Amygdala (tissue), 56 donors: Measurements from ENCODE around the gene WNT7A.

Experiments used
- DNase-seq, 56 donors: peaks; one replicate each; lab custom pipeline; 2025; lab: John Stamatoyannopoulos, UW

WNT7A gene

DNA sequence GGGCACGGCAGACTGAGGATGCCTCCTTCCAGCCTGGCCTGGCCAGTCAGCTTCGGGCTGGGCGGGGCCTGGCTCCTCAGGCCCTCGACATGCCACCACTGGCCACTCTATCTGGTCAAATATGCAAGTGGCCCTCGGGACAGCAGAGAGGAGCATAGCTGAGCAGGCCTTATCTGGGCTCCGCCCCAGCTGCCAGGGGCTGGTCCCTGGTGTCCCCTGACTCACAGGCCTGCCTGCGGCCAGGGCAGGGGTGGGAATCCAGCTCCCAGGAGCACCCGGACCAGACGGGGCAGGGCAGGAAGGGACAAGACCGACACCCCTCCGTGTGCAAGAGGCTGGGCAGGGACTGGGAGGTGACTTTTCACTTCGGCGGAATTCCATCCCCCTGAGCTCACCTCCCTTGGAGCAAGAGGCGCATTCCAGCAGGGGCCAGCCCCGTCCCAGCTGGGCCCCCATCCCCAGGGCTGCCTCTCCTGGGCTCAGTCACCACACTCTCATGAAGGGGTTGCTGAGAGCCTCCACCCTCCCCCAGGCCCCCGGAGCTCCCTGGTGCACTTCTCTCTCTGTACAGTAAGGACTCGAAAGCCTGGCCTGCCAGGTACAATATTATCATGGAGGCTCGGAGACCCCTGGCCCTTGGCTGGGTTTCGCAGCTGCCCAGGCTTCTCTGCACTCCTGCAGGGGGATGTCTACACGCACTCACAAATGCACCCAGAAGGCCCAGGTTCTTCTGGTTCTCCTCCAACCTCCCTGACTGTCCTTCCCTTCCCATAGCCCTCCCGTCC is 29.5 kb downstream of the WNT7A start:
- DNase-seq: no peak

DNA sequence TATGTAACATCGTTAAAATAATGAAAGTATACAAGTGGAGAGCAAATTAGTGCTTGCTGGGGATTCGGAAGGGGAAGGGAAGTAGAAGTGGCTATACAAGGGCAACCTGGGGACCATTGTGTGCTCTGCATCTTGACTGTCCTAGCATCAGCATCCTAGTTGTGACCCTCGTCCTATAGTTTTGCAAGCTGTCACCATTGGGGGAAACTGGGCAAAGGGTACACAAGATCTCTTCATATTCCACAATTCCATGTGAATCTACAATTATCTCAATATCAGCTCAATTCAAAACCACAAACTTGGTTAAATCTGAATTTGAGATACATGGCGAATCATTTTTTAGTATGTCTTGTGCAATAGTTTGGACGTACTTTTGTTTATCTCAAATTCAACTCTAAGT is 30.9 kb downstream of the WNT7A start:
- DNase-seq: no peak

DNA sequence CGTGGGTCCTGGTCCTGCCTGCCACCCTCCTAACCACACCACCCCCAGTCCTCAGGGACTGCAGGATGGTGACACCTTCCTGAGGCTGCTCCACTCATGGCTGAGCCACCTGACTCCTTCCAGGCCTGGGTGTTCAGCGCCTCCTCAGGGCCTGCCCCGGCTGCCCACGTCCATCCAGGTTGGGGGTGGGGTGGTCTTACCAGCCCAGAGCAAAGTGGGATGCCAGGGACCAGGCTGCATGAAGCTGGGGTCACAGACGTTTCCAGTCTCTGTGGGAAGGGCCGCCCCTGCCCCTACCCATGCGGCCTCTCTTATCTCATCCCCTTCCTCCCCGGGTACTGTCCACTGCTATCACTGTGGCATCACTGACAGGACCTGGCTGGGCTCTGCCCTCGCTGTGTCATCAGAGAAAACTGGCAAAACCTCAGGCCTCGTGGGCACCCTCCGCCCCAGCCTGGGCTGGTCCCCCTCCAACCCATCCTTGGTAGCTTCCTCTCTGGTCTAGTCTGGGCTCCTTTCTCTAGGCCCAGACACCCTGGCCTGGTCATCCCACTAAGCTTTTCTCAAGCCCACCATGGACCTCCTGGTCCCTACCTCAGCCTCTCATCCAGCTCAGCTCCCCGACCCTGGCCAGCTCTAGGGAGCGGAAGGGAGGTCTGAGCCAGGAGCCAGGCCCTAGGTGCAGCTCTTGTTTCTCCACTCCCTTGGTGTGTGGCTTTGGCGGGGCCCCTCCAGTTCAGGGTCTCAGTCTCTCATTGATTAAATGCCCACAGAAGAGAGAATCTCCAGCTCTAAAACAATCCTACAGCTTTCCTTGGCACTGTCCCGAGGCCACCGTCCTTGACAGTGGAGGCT is 32.9 kb downstream of the WNT7A start:
- DNase-seq: no peak

DNA sequence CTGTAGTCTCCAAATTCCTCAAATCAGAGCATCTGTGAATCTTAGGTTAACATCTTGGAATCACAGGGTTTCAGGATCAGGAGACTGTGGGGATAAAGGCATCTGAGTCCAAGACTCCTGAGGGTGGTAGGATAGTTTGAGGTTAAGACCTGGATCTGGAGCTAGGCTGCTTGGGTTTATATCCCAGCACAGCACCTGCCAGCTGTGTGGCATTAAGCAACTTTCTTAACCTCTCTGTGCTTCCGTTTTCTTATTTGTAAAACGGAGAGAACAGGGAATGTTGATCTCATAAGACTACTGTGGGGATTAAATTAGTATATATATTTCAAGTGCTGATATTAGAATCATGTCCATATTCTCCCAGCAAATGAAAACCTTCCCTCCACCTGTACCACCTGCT is 33.6 kb downstream of the WNT7A start:
- DNase-seq: no peak

DNA sequence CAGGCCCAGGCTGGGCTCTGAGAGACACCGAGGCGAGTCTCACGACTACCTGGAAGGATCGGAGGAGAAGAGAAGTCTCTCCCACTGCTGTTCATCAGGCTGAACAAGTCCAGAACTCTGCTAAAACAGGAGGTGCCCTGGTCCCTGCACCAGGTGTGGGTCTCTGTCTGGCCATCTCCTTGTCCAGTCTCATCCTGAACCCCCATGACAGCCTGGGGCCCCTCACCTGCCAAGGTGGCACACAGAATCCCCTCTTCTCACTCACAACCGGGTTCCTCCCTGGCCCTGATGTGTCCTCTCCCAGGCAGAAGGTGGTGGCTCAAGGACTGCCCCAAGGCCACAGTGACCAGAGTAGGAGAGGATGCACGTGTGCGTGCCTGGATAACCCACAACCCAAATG is 34.1 kb downstream of the WNT7A start:
- no peak for DNase-seq

DNA sequence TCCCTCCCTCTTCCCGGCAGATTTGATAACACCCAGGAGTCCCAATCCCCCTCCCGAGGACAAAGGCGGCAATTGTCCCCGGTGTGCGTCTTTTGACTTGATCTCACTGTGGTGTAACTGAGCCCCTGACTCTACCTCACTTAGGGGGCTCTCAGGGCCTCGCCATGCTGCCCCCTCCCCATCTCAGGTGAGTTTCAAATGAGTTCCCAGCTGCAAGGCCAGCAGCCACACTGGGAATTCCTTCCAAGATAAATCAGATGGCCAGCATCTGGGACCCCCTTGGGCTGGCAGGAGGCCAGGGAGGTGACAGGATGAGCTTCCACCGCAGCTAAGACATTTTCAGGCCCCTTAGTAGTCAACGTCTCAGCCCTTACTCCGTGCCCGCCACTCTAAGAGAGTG is 35.0 kb downstream of the WNT7A start:
- DNase-seq: no peak

DNA sequence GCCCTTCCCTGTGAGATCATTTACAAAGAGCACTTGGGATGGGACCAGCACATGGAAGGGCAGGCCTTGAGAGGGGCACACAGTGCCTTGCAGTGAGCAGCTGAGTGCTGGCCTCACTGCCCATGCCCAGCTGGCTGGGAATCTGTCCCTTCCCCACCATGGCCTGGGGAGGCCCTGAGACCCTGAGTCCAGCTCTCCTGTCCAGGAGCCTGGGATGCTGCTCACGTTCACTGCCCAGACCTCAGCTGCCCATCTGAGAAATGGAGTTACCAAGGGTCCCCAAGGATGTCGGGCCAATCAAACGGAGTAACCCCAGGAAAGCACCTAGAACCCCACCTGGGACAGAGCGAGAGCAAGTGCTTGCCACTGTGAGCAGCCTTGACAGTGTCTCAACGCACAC is 35.6 kb downstream of the WNT7A start:
- no peak for DNase-seq

DNA sequence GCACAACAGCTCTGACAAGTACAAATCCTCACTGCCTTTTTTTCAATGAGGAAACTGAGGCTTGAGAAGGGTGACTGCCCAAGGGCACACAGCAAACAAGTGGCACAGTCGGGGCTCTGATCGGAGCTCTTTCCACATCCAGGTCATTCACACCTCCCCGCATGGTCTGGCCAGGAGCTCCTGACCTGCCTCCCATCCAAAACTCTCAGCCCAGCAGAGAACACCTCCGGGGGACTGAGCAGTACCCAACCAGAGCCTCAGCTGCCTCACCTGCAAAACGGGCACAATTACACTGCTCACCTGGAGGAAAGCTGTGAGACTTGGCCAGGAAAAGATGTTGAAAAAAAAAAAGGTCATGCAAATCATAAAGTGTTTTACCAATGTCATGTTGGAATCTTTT is 36.5 kb downstream of the WNT7A start:
- DNase-seq: no peak

DNA sequence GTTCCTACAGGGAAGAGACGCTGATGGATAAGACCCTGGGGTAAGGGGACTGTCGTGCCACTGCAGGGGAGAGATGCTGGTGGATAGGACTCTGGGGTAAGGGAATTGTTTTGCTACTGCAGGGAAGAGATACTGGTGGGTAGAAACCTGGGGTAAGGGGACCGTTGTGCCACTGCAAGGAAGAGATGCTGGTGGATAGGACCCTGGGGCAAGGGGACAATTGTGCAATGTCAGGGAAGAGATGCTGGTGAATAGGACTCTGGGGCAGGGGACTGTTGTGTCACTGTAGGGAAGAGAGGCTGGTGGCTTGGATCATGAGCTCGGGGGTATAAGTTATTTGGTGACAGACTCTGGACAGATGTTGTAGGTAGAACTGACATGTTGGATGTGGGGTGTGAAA is 37.6 kb downstream of the WNT7A start:
- no peak for DNase-seq

DNA sequence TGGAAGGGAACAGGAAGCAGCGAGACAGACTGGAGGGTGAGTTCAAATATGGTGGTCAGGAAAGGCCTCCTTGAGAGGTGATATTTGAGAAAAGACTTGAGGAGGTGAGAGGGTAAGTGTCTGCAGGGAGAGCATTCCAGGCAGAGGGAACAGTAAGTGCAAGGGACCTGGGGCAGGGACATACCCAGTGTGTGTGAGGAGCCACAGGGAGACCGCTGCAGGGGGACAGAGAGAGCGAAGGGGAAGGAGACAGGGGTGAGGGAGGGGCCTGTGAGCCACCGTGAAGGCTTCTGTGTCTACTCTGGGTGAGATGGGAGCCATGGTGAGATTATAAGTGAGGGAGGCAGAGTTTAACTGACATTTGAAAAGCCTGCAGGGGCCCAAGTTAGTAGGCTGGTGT is 38.0 kb downstream of the WNT7A start:
- DNase-seq: no peak

DNA sequence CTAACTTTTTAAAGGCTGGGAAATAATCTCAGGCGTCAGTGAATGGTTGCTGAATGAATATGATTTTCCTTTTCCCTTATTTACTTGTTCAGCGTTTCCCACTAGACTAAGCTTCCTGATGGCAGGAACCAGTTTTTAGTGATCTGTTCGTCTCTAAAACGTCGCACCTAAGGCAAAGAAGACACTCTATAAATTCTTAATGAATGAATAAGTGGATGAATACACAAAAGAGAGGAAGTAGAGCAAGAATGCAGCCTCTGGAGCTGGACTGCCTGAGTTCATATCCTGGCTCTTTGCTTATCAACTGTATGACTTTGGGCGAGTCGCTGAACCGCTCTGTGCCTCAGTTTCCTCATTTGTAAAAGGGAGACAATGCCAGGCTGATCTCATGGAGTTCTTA is 38.7 kb downstream of the WNT7A start:
- no peak for DNase-seq

DNA sequence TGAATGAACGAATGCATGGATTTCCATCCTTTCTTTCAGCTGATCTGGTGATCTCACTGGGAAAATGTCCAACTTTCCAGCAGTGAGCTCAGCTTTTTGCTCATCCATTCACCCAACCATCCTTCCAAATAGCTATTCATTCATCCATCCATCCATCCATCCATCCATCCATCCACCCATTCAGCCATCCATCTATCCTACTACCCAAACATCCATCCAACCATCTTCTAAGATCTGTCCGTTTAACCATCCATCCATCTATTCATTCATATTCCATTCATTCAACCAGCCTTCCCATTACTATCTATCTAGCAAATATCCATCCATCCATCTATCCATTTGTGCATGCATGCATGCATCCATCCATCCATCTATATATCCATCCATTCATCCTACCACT is 39.4 kb downstream of the WNT7A start:
- no peak for DNase-seq

DNA sequence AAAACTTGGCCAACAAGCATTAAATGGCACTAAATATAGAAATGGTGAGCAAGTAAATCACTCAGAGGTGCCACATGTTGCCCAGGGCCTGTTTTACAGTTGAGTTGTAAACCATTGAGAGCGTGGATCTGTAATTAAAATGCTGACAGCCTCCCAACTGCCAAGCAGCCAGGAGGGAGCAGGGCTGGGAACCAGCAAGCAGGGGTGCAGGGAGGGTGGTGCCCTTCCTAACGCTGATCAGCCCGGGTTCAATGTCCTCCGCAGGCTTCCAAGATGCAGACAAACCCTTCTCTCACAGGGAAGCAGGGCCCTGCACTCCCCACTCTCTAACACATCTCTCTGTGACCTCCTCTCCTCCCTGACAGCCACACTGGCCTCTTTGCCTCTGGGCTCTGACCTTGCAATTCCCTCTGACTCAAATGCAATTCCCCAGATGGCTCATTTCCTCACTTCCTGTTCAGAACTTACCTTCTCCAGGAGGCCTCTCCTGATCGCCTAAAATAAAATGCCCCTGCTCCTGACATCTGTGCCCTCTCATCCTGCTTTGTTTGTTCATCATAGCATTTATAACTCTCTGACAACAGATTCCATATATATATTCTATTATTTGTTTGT is 40.0 kb downstream of the WNT7A start:
- DNase-seq: peak in 3 of 56 donors; percentile 11 to 25 (median 14)

DNA sequence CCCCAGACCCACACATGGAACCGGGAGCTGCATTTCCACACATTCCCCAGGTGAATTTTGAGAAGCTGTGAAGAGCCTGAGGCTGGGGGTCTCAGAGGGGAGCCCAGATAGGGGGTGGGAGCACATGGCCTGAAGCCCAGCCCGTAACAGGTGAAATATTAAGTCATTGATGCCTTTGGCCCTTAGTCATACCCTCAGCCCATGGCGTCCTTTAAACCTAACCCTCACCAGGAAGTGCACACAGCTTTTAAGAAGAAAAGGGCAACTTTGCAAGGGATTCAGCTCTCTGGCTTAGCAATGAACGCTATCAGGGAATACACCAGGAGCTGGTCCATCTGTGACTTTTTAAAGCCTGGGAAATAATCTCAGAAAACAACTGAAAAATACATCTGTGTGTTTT is 40.6 kb downstream of the WNT7A start:
- DNase-seq: no peak

DNA sequence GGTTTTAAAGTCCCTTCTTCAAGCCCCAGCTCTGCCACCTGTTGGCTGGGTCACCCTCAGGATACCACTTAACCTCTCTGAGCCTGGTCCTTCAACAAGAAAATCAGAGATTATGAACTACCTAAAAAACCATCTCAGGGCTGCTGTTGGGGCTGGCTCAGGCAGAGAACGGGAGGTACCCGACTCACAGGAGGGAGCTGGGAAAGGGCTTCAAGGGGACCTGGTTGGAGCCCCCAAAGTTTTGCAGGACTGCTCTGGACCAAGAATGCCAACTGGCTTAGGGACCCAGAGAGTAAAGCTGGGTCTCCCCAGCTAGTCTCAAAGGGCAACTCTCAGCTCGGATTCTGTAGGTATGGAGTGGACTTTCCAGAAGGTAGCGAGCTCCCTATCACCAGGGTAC is 41.5 kb downstream of the WNT7A start:
- no peak for DNase-seq

DNA sequence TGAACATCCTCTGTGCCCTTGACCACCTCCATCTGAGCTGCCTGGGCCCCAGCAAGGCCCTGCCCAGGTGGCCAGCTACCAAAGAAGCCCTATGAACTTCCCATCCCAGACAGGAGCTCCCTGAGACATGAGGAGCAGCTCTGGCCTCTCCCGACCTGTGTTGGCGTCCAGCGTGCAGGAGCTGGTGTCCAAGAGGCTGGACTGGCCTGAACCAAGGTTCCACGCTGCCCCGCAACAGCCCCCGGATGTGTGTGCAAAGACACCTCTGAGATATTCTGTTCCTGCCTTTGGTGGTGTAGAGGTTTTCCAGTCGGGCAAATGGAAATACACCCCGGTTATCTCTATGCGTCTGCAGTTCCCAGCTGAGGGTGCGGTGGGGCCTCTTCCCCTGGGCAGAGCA is 42.1 kb downstream of the WNT7A start:
- DNase-seq: no peak

DNA sequence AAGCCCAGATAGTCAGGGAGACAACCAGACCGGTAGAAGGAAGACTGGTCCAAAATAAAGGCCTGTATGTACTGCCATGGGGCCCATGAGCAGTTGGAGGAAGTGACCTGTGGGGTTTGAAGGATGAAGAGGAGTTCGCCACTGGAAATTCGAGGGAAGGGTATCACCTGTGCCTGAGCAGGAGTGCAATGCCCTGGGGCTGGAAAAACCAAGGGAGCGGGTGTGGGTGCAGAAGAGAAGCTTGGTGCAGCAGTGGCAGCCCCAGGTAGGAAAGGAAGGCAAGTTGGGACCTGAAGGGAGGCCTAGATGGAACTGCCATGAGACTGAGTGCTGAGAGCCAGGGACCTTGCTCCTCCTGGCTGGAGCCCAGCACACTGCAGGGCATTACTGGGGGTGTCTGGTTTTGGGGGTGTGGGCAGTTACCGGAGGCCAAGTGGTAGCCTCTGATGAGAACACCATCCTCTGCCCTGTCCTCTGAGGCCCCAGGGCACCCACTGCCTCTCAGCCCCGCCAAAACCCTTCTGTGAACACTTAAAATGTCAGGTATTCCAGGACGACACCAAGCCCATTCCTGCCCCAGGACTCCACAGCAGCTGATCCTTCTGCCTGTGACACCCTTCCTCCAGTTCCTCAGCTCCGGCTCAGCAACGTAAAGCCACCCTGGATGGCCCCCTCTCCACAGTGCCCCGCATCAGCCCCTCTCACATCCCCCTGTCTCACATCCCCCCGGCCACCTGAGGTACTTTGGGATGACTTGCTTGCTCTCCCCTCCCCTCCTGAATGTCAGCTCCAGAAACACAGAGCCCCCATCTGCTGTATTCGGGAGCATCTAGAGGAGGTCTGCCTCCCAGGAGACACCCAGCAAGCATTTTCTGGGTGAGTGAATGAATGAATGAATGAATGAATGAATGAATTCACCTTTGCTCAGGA is 42.9 kb downstream of the WNT7A start:
- no peak for DNase-seq

DNA sequence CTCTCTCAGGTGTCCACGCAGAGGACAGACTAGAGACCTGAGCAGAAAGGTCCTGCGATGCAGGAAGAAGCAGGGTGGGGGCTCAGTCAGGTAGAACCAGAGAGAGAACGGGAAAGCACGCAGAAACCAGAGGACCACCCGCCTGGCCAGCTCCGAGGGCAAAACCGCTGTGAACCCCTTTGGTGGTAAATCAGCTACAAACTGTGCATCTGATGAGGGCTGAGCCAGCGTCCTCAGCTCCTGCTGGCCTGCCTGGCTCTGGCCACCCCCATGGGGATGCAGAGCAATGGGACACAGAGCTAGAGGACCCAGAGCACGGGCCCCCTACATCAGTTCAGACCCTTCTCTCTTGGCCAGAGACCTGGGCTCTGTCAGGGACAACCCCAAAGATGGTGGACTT is 44.6 kb downstream of the WNT7A start:
- no peak for DNase-seq

DNA sequence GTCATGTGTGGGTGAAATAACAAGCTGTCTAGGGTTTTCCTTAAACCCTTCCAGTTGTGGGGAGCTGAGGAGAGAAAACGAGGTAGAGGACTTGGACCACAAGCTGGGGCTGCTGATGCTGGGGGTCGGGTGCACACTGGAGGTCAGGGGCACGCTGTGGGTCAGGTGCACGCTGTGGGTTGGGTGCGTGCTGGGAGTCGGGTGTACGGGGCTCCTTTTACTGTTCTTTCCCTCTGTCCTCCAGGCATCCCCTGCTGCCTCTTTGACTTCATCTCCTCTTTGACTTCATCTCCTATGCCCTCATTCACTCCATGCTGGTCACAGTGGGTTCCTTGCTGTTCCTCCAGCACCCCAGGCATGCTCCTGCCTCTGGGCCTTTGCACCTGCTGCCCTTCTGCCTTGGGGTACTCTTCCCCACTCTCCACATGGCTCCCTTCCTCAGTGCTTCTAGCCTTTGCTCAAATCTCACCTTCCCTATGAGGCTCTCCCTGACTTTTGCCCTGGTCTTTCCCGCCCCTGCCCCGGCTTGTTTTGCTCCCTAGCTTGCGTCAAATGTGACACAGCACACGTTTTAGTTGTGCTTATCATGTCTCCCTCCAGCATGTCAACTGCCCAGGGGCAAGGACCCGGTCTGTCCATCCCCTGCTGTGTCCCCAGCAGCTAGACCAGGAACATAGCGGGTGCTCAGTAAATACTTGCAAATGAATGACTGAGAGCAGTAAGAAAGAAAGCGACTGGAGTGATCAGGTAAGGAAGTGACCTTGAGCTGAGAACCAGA is 45.4 kb downstream of the WNT7A start:
- DNase-seq: no peak
